Astrocyte (in vitro differentiated cells and primary cell): ENCODE data around the gene KIAA1549.

ENCODE experiments used
- EZH2 ChIP-seq: IDR thresholded peaks from 2 replicates; pipeline ENCODE4 v1.6.1; 2012; ENCODE audit warnings: mild to moderate bottlenecking, low read length, inconsistent platforms; ENCODE audit not compliant: insufficient read depth
- TF ChIP-seq, protein P1 (sequence below): IDR thresholded peaks from 2 replicates; pipeline ENCODE4 v1.5.1; 2011; ENCODE audit warnings: low read depth, mild to moderate bottlenecking, inconsistent platforms, low read length, moderate library complexity; ENCODE audit not compliant: insufficient read depth

DNA sequence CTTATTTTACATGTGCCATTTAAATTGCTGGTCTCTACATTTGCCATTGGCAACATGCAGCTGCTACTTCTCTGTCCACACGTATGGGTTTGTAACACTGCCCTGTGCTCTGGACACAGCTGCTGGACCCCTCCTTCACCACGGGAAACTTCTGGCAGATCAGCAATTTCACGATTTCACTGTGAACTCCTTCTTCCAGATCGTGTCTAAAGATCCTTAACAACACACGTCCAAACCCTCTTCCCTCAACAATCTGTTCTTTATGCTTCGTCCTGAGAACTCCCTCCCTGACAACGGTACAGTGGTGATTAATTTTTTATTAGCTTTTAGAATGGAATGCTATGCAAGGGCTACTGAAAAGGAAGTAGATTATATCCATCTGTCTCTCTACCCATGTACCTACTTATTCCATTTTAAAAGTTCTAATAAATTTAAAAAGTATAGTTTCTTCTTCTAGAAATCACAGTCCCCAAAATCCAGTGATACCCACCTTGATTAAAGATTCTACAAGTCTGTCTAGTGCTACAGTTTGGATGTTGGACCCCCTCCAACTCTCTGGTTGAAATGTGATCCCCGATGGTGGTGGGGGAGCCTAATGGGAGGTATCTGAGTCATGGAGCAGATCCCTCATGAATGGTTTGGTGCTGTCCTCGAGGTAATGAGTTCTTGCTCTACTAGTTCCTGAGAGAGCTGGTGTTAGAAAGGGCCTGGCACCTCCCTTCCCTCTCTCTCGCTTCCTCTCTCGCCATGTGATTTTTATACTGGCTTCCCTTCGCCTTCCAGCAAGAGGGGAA, 81.0 kb downstream of the KIAA1549 start:
- TF ChIP-seq, protein P1, sequence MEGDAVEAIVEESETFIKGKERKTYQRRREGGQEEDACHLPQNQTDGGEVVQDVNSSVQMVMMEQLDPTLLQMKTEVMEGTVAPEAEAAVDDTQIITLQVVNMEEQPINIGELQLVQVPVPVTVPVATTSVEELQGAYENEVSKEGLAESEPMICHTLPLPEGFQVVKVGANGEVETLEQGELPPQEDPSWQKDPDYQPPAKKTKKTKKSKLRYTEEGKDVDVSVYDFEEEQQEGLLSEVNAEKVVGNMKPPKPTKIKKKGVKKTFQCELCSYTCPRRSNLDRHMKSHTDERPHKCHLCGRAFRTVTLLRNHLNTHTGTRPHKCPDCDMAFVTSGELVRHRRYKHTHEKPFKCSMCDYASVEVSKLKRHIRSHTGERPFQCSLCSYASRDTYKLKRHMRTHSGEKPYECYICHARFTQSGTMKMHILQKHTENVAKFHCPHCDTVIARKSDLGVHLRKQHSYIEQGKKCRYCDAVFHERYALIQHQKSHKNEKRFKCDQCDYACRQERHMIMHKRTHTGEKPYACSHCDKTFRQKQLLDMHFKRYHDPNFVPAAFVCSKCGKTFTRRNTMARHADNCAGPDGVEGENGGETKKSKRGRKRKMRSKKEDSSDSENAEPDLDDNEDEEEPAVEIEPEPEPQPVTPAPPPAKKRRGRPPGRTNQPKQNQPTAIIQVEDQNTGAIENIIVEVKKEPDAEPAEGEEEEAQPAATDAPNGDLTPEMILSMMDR = no peak
- TF ChIP-seq EZH2 = no peak
